Measurements from ENCODE around the gene PANK1.

Gene PANK1

DNA sequence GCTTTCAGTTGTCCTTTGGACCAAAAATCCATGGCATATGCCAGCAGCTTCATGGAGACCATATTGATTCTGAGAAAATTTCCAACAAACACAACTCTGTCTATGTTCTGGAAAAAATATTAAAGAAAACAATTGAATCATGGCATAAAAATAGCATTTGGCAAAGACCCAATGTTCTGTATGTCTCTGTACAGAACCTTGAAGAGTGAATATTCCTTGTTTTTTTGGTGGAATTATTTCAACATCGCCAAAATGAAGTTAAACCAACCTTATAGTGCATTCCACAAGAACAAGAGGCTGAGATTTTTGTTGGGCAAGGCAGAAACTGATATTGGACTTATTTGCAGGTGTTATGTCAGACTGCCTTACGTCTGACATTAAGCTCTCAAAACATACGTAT lies 56.4 kb downstream of the PANK1 start:
- DNase-seq (no peak), ATAC-seq (no peak)
- Mint-ChIP-seq H3K4me3 (no peak overlapping the region), H3K27ac (no peak overlapping the region), H3K9me3 (no peaks in the 10 kb centered on the region), H3K4me1 (peaks cover 6% of the 10 kb centered on the region), H3K27me3 (no peaks in the 10 kb centered on the region), H3K36me3 (ENCODE audit: low read depth) (peaks cover 3% of the 10 kb centered on the region)

DNA sequence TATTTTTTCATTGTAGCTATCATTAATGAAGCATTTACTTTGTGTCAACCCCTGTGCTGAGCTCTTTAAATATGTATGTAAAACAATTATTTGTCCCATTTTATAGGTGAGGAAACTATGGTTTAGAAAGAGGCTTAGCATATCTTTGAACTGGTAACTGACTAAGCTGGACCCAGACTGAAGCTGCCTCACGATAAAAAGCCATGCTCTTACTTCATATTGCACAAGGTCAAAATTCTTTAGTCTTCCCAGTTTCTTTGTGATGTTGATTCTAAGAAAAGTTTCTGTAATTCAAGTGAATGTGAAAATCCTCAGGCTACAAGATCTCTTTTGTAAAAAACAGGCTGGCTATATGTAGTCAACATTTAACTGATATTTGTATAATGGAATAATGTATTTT lies 63.0 kb downstream of the PANK1 start:
- no peak overlapping the region for H3K4me3 Mint-ChIP-seq
- DNase-seq (no peak), ATAC-seq (no peak)
- peaks cover under 1% of the 10 kb centered on the region for H3K36me3 Mint-ChIP-seq (ENCODE audit: low read depth)
- H3K4me1 Mint-ChIP-seq: no peaks in the 10 kb centered on the region
- no peaks in the 10 kb centered on the region for H3K27me3 Mint-ChIP-seq
- no peak overlapping the region for H3K27ac Mint-ChIP-seq
- H3K9me3 Mint-ChIP-seq: no peaks in the 10 kb centered on the region

DNA sequence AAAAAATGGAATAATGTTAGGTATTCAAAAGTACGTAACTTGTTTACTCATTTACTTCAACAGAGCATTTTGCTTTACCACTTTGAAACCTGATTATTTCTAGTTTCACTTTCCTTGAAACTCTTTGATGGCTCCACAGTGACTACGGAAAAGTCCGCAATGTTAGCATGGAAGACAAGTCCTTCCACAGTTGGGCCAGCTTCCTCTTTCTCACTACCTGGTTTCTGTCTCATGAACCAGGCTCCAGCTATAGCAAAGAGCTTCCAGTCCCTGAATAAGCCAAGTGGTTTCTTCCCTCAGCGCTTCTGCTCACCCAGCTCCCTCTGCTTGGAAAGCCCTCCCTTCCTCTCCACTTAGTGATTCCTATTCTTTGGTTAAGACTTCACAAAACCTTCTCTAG lies 64.8 kb downstream of the PANK1 start:
- no peak for ATAC-seq
- Mint-ChIP-seq H3K4me3 (no peak overlapping the region), H3K27ac (no peak overlapping the region), H3K36me3 (ENCODE audit: low read depth) (no peaks in the 10 kb centered on the region), H3K4me1 (no peaks in the 10 kb centered on the region), H3K9me3 (no peaks in the 10 kb centered on the region), H3K27me3 (no peaks in the 10 kb centered on the region)
- DNase-seq: no peak

DNA sequence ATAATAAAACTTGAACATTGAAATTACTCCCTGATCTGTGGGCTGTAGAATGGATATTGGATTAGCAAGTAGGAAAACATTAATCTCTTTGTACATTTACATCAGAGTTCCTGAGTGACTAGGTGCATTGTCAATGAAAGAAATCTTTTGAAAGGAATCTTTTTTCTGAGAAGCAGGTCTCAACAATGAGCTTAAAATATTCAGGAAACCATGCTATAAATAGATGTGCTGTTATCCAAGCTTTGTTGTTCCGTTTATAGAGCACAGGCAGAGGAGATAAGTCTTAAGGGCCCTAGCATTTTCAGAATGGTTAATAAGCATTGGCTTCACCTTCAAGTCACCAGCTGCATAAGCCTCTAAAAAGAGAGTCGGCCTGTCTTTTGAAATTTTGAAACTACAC lies 68.3 kb downstream of the PANK1 start:
- H3K4me3 Mint-ChIP-seq: no peak overlapping the region
- H3K36me3 Mint-ChIP-seq (ENCODE audit: low read depth): no peaks in the 10 kb centered on the region
- DNase-seq: no peak
- no peak overlapping the region for H3K27ac Mint-ChIP-seq
- no peaks in the 10 kb centered on the region for H3K9me3 Mint-ChIP-seq
- no peak for ATAC-seq
- H3K4me1 Mint-ChIP-seq: no peaks in the 10 kb centered on the region
- H3K27me3 Mint-ChIP-seq: no peaks in the 10 kb centered on the region

DNA sequence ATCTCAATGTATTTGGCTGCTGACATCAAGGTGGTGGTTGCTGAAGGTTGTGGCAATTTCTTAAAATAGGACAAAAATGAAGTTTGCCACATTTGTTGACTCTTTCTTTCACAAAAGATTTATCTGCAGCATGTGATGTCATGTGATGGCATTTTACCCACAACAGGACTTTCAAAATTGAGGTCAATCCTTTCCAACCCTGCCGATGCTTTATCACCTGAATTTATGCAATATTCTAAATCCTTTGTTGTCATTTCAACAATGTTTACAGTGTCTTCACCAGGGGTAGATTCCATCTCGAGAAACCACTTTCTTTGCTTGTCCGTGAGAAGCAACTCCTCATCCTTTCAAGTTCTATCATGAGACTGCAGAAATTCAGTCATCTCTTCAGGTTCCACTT lies 69.0 kb downstream of the PANK1 start:
- Mint-ChIP-seq H3K4me3 (no peak overlapping the region), H3K27ac (no peak overlapping the region), H3K9me3 (no peaks in the 10 kb centered on the region), H3K36me3 (ENCODE audit: low read depth) (no peaks in the 10 kb centered on the region), H3K27me3 (no peaks in the 10 kb centered on the region), H3K4me1 (no peaks in the 10 kb centered on the region)
- no peak for DNase-seq
- ATAC-seq: no peak

DNA sequence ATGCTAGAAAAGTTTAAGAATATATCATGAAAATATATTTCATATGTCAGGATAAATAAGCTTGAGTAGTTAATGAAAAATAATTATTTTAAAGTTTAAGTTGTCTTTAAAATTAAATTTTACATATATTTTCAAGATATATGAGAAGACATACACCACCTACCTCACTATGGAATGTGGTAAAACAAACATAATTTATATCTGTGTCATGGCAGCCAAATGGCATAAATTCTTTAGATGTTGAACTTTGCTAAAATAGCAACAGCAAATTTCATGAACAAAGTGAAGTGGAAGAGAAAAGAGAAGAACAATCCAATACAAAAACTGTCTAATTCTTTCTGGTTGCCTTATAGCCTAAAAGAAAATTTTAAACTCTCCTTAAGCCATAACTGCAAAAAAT lies 70.0 kb downstream of the PANK1 start:
- no peaks in the 10 kb centered on the region for H3K9me3 Mint-ChIP-seq
- no peak overlapping the region for H3K4me3 Mint-ChIP-seq
- no peaks in the 10 kb centered on the region for H3K4me1 Mint-ChIP-seq
- no peaks in the 10 kb centered on the region for H3K27me3 Mint-ChIP-seq
- no peak overlapping the region for H3K27ac Mint-ChIP-seq
- no peaks in the 10 kb centered on the region for H3K36me3 Mint-ChIP-seq (ENCODE audit: low read depth)
- ATAC-seq: no peak
- DNase-seq: no peak

DNA sequence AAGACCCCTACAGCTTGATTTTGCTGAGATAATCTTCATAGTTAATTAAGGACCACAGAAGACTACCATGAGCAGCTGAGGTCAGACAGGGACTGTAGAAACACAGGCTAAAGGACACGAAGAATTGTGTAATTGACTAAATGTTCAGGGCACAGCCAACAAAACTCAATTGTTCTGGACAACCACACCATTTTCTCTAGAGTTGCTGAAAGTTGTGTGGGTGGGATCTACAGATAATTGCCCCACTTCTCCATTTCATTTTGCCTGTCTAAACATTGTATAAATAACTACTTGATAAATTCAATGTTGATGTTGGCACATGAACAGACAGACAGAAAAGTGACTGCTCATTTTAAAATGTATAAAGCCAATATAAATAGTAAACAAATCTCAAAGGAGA lies 70.7 kb downstream of the PANK1 start:
- ATAC-seq: no peak
- no peaks in the 10 kb centered on the region for H3K27me3 Mint-ChIP-seq
- H3K9me3 Mint-ChIP-seq: no peaks in the 10 kb centered on the region
- no peak overlapping the region for H3K27ac Mint-ChIP-seq
- DNase-seq: no peak
- H3K4me1 Mint-ChIP-seq: no peaks in the 10 kb centered on the region
- H3K4me3 Mint-ChIP-seq: no peak overlapping the region
- H3K36me3 Mint-ChIP-seq (ENCODE audit: low read depth): no peaks in the 10 kb centered on the region

DNA sequence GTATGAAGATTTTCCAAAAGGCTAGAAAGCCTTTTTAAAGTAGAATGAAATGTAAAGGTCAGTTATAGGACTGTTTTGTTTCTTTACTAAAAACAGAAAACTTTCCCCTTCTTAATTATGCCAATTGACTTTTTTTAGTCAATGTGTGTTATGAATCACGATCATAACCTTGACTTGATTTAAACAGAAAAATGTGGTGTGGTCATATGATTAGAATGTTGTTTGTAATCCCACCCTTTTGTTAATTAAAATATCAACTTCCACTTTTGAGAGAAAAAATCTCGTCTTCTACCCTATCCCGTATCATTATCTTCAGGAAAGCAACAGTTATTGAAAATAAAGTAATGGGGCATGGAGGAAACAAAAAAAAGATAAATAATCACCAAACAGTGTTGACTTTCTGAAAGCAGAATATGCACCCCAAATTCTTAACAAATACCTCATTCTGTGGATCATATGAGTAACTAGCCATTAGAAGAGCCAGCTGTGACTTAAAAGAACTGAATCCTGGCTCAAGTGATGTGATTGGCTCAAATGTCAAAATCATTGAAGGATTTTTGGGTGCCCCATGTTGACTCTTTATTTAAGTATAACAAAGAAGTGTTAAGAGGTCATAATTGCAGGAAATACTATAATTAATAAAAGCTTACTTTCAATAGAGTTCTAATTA lies 77.3 kb downstream of the PANK1 start:
- Mint-ChIP-seq H3K4me1 (no peaks in the 10 kb centered on the region), H3K27me3 (peaks cover 9% of the 10 kb centered on the region), H3K27ac (no peak overlapping the region), H3K4me3 (no peak overlapping the region), H3K9me3 (no peaks in the 10 kb centered on the region), H3K36me3 (ENCODE audit: low read depth) (no peaks in the 10 kb centered on the region)
- DNase-seq: no peak
- ATAC-seq: no peak

DNA sequence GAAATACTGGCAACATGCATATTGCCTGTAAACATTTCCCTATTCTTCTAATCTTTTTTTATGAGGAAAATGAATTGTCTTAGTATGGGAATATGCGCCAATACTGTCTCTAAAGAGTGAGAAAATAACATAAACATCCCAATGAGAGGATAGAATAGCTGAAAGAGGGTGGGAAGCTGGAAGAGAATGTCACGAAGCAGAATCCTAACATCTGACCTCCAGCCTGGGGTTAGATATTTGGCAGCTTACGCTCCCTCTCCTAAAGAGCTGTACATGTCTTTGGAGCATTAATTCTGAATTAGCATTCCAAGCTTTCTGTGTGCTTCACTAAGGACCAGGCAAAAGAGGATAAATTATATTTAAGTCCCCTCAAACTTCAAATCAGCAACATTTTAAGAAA lies 78.0 kb downstream of the PANK1 start:
- DNase-seq: no peak
- H3K36me3 Mint-ChIP-seq (ENCODE audit: low read depth): no peaks in the 10 kb centered on the region
- no peaks in the 10 kb centered on the region for H3K9me3 Mint-ChIP-seq
- no peak overlapping the region for H3K4me3 Mint-ChIP-seq
- H3K27me3 Mint-ChIP-seq: peaks cover 9% of the 10 kb centered on the region
- no peak overlapping the region for H3K27ac Mint-ChIP-seq
- ATAC-seq: no peak
- no peaks in the 10 kb centered on the region for H3K4me1 Mint-ChIP-seq

DNA sequence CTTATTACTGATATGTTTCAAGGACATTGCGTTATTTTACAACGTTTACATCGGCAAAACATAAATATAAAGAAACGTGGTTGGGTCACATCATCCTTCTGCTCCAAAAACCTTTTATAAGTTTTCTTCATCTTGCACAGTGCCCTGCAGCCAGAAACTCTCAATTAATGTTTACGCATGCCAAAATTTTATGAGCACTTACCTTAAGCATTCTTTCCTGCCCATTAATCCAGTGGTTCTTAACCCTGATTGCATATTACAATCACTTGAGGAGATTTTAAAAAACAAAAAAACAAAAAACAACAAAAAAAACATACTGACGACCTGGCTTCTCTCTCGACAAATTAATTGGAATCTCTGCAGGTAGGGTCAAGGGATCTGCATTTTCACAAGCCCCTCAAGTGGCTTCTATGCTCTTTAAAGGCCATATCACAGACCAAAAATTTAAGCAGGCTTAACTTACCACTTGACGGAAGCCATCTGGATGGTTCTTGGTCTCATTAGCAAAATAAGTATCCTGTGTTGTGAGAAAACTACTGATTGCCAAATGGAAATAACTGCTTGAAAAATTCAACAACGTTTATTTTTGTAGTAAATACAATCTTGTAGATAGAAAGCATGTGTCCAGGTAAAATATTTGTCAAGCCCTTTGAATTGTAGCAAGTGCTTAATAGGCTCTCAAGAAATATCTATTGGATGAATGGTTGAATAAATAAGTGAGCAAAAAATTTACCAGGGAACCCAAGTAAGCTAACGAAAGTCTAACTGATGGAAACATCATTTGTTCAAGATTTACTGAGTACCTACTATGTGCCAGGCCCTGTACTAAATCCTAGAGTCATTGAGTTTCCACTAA lies 78.7 kb downstream of the PANK1 start:
- H3K4me3 Mint-ChIP-seq: no peak overlapping the region
- ATAC-seq (no peak), DNase-seq (no peak)
- no peak overlapping the region for H3K27ac Mint-ChIP-seq
- no peaks in the 10 kb centered on the region for H3K4me1 Mint-ChIP-seq
- no peaks in the 10 kb centered on the region for H3K36me3 Mint-ChIP-seq (ENCODE audit: low read depth)
- peaks cover 9% of the 10 kb centered on the region for H3K27me3 Mint-ChIP-seq
- no peaks in the 10 kb centered on the region for H3K9me3 Mint-ChIP-seq

DNA sequence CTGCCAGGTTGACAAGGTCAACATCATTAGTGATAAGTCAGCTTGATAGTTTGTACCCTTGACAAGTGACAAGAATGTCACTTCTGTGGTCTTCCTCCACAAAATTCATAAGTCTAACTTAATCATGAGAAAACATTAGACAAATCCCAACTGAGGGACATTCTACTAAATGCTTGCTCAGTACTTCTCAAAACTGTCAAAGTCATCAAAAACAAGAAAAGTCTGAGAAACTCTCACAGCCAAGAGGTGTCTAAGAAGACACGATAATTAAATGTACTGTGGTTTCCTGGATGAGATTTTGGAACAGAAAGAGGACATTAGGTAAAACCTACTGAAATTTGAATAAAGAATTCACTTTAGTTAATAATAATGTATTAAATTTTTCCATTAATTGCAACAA lies 79.9 kb downstream of the PANK1 start:
- Mint-ChIP-seq H3K9me3 (no peaks in the 10 kb centered on the region), H3K4me3 (no peak overlapping the region), H3K27me3 (peaks cover 9% of the 10 kb centered on the region), H3K4me1 (no peaks in the 10 kb centered on the region), H3K27ac (no peak overlapping the region), H3K36me3 (ENCODE audit: low read depth) (no peaks in the 10 kb centered on the region)
- no peak for DNase-seq
- ATAC-seq: no peak

DNA sequence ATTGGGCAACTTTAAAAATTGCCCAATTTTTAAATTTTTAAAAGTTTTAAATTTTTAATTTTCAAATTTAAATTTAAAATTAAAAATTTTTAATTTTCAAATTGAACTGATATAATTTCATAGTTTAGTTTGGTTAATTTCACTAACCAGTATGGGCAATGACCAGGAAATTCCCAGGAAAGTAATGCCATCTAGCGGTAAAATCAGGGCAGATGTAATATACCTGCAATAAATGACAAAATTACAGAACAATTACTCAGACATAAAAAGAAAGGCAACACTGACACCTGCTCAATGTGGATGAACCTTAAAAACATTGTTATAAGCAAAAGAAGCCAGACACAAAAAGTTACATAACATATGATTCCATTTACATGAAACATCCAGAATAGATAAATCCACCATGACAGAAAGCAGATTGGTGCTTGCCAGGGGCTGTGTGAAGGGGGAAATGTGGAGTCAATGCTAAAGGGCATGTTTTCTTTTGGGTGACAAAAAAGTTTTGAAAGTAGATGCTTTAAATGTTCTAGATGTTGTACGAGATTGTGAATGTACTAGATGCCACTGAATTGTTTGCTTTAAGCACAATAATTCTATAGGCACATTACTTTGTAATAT lies 81.1 kb downstream of the PANK1 start:
- Mint-ChIP-seq H3K36me3 (ENCODE audit: low read depth) (no peaks in the 10 kb centered on the region), H3K4me3 (no peak overlapping the region), H3K4me1 (no peaks in the 10 kb centered on the region), H3K9me3 (no peaks in the 10 kb centered on the region), H3K27ac (no peak overlapping the region), H3K27me3 (peaks cover 9% of the 10 kb centered on the region)
- DNase-seq (no peak), ATAC-seq (peak; percentile 43)

DNA sequence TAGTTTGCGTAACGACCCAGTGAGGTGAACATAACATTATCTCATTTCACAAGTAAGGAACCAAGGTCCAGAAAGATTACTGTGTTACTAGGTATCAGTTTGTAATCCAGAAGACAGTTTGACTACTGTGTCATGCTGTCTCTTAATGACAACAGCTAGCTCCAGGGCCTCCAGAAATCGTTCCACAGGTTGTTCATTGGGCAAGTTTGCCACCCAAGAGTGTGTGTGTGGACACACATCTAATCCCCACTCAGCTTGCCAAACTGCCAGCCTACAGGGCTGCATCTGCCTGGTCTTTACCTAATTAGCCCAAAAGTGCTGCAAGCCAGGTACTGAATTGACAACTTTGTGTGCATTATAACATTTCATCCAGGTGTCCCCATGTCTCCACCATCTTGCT lies 81.7 kb downstream of the PANK1 start:
- ATAC-seq: no peak

DNA sequence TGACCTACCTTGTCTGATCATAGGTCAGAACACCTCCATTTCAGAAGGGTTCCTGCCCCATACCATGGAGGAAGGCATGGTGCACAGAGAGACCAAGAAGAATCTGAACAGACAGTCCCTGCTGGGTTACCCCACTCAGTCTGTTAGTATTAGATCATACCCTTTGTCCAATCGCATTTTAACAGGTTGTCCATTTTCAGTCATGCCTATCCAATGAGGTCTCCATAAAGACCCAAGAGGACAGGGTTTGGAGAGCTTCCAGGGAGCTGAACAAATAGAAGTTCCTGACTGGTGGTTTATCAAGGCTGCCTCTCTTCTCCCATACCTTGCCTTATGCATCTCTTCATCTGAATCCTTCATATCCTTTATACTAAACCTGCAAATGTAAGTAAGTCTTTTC lies 88.4 kb downstream of the PANK1 start:
- no peak for DNase-seq
- peaks cover 10% of the 10 kb centered on the region for H3K27me3 Mint-ChIP-seq

More for the DNA sequence above, 81.7 kb downstream of the PANK1 start:
- DNase-seq: no peak
- H3K9me3 Mint-ChIP-seq: no peaks in the 10 kb centered on the region
- H3K4me1 Mint-ChIP-seq: no peaks in the 10 kb centered on the region
- H3K27me3 Mint-ChIP-seq: peaks cover 10% of the 10 kb centered on the region
- no peaks in the 10 kb centered on the region for H3K36me3 Mint-ChIP-seq (ENCODE audit: low read depth)
- H3K4me3 Mint-ChIP-seq: no peak overlapping the region
- no peak overlapping the region for H3K27ac Mint-ChIP-seq

More for the DNA sequence above, 88.4 kb downstream of the PANK1 start:
- ATAC-seq: no peak
- Mint-ChIP-seq H3K4me3 (no peak overlapping the region), H3K4me1 (no peaks in the 10 kb centered on the region), H3K27ac (no peak overlapping the region), H3K9me3 (no peaks in the 10 kb centered on the region), H3K36me3 (ENCODE audit: low read depth) (no peaks in the 10 kb centered on the region)

Measured in activated naive CD8-positive, alpha-beta T cell treated with anti-CD3 and anti-CD28 coated beads, Interleukin-2, amount 50 U/mL, for 24 hours (primary cell).